T-helper 1 cell treated with Interleukin-12 subunit alpha and Interleukin-12 subunit beta and Interleukin-4 antibody, amounts not matched to agents 30 μg/mL and 1 μg/mL, for 36 hours (primary cell): ENCODE data around the gene CA11.
"Not testable (repeated sequence)": the region's sequence is repeated elsewhere in the genome, so short reads cannot be mapped to it uniquely, and the experiment has no call there.

Experiments
- H3K27ac Mint-ChIP-seq: one replicate; pipeline ENCODE4 v1.8.0; 2021; ENCODE audit warnings: mild to moderate bottlenecking, mixed read lengths
- H3K27me3 Mint-ChIP-seq: one replicate; pipeline ENCODE4 v1.8.0; 2021; ENCODE audit warnings: low read depth, mixed read lengths
- H3K36me3 Mint-ChIP-seq: one replicate; pipeline ENCODE4 v1.8.0; 2021; ENCODE audit warnings: low read depth, mixed read lengths
- H3K4me1 Mint-ChIP-seq: one replicate; pipeline ENCODE4 v1.8.0; 2021; ENCODE audit warnings: low read depth, mixed read lengths
- H3K4me3 Mint-ChIP-seq: one replicate; pipeline ENCODE4 v1.8.0; 2021; ENCODE audit warnings: mild to moderate bottlenecking, moderate library complexity, mixed read lengths
- H3K9me3 Mint-ChIP-seq: one replicate; pipeline ENCODE4 v1.8.0; 2021; ENCODE audit warnings: mixed read lengths

CA11 gene

DNA sequence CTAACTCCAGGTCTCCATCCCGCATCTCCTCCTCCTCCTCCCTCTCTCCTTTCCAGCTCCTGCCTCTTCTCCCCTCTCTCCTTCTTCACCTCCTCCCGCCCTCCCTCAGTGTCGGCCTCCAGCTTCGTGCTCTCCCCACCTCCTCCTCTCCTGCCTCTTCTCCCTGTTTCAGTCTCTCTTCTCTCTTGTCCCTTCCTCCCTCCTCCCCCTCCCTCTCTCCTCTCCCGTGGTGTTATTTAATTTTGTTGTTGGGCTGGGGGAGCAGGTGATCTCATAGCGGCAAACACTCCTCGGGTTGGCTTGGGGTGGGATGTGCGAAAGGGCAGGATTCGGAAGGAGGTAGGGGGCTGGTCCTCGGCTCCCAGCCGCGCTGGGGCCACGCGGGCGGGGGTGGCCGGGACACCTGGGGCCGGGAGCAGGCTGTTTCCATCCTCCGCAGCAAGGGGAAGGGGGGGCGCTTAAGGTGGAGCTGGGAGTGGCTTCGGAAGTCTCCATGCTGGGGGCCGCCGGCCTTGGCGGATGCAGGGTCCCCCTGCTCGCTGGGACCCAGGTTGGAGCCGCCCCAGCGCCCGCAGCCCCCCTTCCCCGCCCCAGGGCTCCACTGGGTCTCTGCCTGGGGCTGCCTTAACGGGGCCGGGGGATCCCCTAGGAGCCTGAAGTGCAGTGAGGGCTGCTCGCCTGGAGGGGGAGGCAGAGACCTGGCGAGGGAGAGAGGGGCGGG lies at the start of gene CA11:
CA11 (minus strand) TSS at position 187 of the 721 bp plus-strand sequence. CDS start 555 bp downstream, outside the sequence.
- Mint-ChIP-seq H3K4me3 (peak within 1 kb of the TSS; percentile 80), H3K4me1 (peaks cover 27% of the 10 kb centered on the region), H3K36me3 (no peaks in the 10 kb centered on the region), H3K9me3 (no peaks in the 10 kb centered on the region), H3K27me3 (peaks cover 3% of the 10 kb centered on the region), H3K27ac (peak within 1 kb of the TSS; percentile 85)

DNA sequence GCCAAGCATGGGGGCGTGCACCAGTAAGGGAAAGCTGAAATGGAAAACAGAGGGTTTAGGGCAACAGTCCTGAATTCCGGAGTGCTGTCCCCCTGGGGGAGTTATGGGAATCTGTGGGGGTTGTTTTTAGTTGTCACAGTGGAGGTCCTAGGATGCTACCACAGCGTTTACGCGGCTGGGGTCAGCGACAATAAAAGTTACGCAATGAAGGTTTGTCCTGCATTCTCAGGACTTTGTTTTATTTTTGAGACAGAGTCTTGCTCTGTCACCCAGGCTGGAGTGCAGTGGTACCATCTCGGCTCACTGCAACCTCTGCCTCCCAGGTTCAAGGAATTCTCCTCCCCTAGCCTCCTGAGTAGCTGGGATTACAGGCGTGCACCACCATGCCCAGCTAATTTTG lies 47.6 kb upstream of the CA11 start:
- not testable (repeated sequence) for H3K9me3 Mint-ChIP-seq, H3K4me3 Mint-ChIP-seq, H3K36me3 Mint-ChIP-seq, H3K27ac Mint-ChIP-seq, H3K4me1 Mint-ChIP-seq
- peaks cover 17% of the 10 kb centered on the region for H3K27me3 Mint-ChIP-seq

DNA sequence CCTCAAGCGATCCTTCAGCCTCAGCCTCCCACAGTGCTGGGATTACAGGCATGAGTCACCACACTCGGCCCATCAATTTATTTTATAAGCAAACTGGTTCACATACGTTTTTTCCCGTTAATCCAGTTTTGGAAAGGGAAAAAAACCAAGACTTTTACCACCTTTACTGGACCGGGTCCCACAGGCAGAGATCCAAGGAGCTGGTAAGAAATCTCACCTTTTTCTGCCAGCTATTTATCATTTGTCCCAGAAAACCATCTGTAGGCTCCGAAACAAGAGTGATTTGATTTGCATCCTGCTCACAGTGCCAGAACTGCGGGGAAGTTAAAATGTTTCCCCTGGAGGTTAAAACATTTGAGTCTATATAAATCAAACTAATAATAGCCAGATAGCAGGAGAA lies 43.5 kb upstream of the CA11 start:
- no peak overlapping the region for H3K27ac Mint-ChIP-seq
- H3K27me3 Mint-ChIP-seq = no peaks in the 10 kb centered on the region
- H3K9me3 Mint-ChIP-seq = no peaks in the 10 kb centered on the region
- no peaks in the 10 kb centered on the region for H3K4me1 Mint-ChIP-seq
- no peaks in the 10 kb centered on the region for H3K36me3 Mint-ChIP-seq
- no peak overlapping the region for H3K4me3 Mint-ChIP-seq

DNA sequence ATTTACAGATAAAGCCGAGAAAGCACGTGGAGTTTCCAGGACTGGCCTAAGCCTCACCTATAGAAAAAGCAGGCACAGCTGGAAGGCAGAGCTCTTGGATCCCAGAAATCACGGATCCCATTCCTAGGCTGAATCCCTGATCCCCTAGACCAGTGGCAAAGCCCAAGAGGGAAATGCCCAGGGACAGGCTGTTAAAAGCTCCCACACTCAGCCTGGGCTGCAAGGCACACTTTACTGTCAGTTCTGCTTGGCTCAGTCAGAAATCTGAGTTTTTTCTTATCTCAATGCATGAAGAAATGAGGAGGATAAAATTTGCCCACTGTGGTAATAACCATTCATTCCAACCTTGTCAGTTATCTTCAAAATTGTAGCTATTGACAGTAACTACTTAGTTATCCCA lies 41.8 kb upstream of the CA11 start:
- no peak overlapping the region for H3K27ac Mint-ChIP-seq

DNA sequence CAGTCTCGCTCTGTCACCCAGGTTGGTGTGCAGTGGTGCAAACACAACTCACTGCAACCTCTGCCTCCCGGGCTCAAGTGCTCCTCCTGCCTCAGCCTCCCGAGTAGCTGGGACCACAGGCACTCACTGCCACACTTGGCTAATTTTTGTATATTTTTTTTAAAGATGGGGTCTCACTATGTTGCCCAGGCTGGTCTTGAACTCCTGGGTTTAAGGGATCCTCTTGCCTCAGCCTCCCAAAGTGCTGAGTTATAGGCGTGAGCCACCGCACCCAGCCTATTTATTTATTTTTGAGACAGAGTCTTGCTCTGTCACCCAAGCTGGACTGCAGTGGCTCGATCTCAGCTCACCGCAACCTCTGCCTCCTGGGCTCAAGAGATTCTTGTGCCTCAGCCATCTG lies 40.6 kb upstream of the CA11 start:
- H3K27me3 Mint-ChIP-seq, H3K9me3 Mint-ChIP-seq, H3K4me1 Mint-ChIP-seq, H3K36me3 Mint-ChIP-seq, H3K27ac Mint-ChIP-seq, H3K4me3 Mint-ChIP-seq: not testable (repeated sequence)

More for the DNA sequence above, 41.8 kb upstream of the CA11 start:
- Mint-ChIP-seq H3K27me3 (no peaks in the 10 kb centered on the region), H3K4me1 (no peaks in the 10 kb centered on the region), H3K9me3 (no peaks in the 10 kb centered on the region), H3K4me3 (no peak overlapping the region), H3K36me3 (no peaks in the 10 kb centered on the region)

DNA sequence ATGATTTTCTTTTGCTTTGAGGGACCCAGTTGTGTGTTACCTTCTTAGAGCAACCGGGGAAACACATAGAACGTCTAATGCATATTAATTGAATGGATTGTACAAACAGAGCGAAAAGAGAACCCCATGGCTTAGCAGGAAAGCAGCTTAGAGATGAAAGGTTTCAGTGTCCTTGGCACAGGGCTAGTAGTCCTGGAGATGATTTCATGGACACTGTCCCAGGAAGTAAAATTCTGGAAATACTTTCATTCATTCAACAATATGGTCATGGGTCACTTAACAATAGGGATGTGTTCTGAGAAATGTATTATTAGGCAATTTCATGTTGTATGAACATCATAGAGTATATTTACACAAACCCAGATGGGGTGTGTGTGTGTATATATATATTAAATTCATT lies 40.1 kb upstream of the CA11 start:
- Mint-ChIP-seq H3K36me3 (no peaks in the 10 kb centered on the region), H3K27me3 (no peaks in the 10 kb centered on the region), H3K4me3 (no peak overlapping the region), H3K4me1 (no peaks in the 10 kb centered on the region), H3K27ac (no peak overlapping the region), H3K9me3 (no peaks in the 10 kb centered on the region)

DNA sequence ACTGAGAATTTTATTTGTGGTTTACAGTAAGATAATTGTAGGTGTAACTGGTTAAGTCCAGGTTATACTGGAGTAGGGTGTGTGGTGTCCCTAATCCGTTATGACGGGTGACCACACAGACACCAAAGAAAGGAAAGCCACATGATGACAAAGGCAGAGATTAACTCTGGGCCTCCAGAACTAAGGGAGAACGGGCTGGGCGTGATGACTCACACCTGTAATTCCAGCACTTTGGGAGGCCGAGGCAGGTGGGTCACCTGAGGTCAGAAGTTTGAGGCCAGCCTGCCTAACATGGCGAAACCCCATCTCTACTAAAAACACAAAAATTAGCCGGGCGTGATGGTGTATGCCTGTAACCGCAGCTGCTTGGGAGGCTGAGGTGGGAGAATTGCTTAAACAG lies 39.6 kb upstream of the CA11 start:
- Mint-ChIP-seq H3K27ac (no peak overlapping the region), H3K4me3 (no peak overlapping the region), H3K9me3 (no peaks in the 10 kb centered on the region), H3K36me3 (no peaks in the 10 kb centered on the region), H3K4me1 (no peaks in the 10 kb centered on the region), H3K27me3 (no peaks in the 10 kb centered on the region)

DNA sequence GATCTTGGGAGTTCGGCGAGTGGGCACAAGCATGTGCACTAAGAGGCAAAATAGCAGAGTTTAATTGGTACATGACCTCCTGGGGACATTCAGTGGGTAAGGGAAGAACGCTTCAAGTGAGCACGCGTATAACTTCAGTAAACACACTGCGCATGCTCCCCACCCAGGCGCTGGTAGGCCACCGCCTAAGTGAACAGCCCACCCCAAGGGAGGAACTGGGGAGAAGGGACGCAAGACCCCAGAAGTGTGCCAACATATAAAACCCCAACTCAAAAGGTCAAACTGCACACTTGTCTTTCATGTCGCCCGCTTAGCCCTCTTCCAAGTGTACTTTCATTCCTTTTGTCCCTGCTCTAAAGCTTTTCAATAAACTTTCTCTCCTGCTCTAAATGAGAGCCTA lies 37.4 kb upstream of the CA11 start:
- Mint-ChIP-seq H3K36me3 (no peaks in the 10 kb centered on the region), H3K9me3 (no peaks in the 10 kb centered on the region), H3K4me1 (no peaks in the 10 kb centered on the region), H3K27ac (no peak overlapping the region), H3K27me3 (no peaks in the 10 kb centered on the region), H3K4me3 (no peak overlapping the region)

DNA sequence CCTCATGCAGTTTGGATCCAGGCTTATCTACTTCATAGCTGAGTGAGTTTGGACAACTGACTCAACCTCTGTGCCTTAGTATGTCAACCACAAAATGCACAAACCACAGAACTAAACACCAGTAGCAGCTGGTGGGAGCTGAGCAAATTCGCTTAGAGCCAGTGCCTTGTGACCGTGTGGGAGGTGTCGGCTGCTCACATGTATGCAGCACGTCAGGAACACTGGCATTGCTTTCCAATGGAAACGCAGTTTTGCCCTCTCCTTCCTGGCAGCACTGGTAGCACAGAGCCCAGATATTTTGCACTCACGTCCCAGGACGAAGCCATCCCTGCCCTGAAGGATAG lies 35.1 kb upstream of the CA11 start:
- no peak overlapping the region for H3K4me3 Mint-ChIP-seq
- H3K27ac Mint-ChIP-seq = no peak overlapping the region
- H3K9me3 Mint-ChIP-seq = no peaks in the 10 kb centered on the region
- H3K27me3 Mint-ChIP-seq = no peaks in the 10 kb centered on the region
- no peaks in the 10 kb centered on the region for H3K36me3 Mint-ChIP-seq
- no peaks in the 10 kb centered on the region for H3K4me1 Mint-ChIP-seq

DNA sequence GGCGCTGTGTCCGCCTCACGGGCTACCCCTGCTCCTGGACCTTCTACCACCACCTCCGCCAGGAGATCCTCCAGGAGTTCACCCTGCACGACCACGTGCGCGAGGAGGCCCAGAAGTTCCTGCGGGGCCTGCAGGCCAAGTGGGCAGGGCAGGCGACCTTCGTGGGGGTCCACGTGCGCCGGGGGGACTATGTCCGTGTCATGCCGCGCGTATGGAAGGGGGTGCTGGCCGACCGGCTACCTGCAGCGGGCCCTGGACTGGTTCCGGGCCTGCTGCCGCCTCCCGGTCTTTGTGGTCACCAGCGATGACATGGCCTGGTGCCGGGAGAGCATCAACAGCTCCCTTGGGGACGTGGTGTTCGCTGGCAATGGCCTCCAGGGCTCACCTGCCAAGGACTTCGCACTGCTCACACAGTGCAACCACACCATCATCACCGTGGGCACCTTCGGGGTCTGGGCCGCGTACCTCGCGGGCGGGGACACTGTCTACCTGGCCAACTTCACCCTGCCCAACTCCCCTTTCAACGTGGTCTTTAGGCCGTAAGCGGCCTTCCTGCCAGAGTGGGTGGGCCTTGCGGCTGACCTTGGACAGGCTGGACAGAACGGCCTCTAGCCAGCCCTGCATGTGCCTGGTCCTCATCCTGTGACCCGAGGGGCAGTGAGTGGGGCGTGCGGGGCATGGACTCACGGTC lies 34.6 kb upstream of the CA11 start:
- no peaks in the 10 kb centered on the region for H3K27me3 Mint-ChIP-seq
- H3K4me3 Mint-ChIP-seq = no peak overlapping the region
- no peaks in the 10 kb centered on the region for H3K36me3 Mint-ChIP-seq
- H3K4me1 Mint-ChIP-seq = no peaks in the 10 kb centered on the region
- no peak overlapping the region for H3K27ac Mint-ChIP-seq
- H3K9me3 Mint-ChIP-seq = no peaks in the 10 kb centered on the region

DNA sequence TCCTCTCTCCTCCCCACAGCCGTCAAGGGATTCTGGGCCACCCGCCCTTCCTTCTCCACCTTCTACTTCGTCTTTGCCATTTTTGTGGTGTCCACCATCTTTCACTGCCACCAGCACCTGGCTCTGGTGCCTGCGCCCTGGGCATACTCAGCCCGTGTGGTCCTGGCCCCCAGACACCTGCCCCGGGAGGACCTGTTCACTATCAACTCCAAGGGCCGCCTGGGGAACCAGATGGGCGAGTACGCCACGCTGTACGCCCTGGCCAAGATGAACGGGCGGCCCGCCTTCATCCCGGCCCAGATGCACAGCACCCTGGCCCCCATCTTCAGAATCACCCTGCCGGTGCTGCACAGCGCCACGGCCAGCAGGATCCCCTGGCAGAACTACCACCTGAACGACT lies 34.0 kb upstream of the CA11 start:
- H3K9me3 Mint-ChIP-seq, H3K36me3 Mint-ChIP-seq, H3K4me1 Mint-ChIP-seq, H3K27me3 Mint-ChIP-seq, H3K4me3 Mint-ChIP-seq, H3K27ac Mint-ChIP-seq: not testable (repeated sequence)

DNA sequence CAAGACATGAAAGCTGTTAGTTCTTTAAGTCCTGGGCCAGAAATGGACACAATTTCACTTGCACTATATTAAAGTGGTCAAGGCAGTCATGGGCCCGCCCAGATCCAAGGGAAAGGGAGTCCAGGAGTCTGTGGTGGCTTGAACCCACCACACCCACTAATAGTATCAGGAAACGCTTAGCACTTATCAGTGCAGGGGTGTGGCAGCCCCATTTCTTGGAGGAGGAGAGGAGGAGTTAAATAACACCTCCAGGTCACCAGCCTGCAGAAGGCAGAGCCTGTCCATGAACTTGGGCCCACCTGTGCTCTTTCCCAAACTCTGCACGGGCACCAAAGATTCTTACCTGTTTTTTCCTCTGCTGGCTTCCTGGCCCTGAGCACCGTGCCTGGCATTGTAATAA lies 32.2 kb upstream of the CA11 start:
- peaks cover 7% of the 10 kb centered on the region for H3K4me1 Mint-ChIP-seq
- no peaks in the 10 kb centered on the region for H3K27me3 Mint-ChIP-seq
- H3K27ac Mint-ChIP-seq = no peak overlapping the region
- H3K4me3 Mint-ChIP-seq = no peak overlapping the region
- H3K36me3 Mint-ChIP-seq = no peaks in the 10 kb centered on the region
- H3K9me3 Mint-ChIP-seq = no peaks in the 10 kb centered on the region

DNA sequence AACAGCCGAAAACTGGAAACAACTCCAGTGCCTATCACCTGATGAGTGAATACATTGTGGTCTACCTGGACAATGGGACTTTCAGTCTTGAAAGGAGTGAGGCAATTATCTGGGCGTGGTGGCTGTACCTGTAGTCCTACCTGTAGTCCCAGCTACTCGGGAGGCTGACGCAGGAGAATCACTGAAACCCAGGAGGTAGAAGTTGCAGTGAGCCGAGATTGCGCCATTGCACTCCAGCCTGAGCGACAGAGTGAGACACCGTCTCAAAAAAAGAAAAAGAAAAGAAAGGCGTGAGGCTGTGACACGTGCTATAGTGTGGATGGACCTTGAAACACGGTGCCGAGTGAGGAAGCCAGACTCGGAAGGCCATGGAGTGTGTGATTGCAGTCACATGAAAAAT lies 30.9 kb upstream of the CA11 start:
- H3K4me3 Mint-ChIP-seq = no peak overlapping the region
- no peaks in the 10 kb centered on the region for H3K27me3 Mint-ChIP-seq
- H3K27ac Mint-ChIP-seq = no peak overlapping the region
- peaks cover 7% of the 10 kb centered on the region for H3K4me1 Mint-ChIP-seq
- no peaks in the 10 kb centered on the region for H3K36me3 Mint-ChIP-seq
- H3K9me3 Mint-ChIP-seq = no peaks in the 10 kb centered on the region

DNA sequence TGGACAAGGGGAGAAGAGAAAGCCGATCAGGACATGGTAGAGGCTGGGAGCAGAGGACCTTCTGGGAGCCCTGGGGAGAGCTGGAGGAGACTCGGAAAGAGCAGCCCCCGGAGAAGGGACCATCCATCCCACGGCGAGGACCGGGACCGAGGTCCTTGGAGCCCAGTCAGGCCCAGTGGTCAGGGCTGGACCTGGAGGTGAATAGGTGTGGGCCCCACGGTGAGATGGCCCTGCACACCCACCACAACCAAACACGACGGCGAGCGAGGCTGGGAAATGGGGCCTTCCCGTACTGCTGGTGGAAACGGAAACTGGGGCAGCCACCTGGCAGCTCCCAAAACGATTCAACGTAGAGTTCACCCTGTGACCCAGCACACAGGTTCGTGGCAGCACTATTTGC lies 30.5 kb upstream of the CA11 start:
- Mint-ChIP-seq H3K36me3 (no peaks in the 10 kb centered on the region), H3K27me3 (no peaks in the 10 kb centered on the region), H3K9me3 (no peaks in the 10 kb centered on the region), H3K27ac (no peak overlapping the region), H3K4me3 (no peak overlapping the region), H3K4me1 (peaks cover 7% of the 10 kb centered on the region)

DNA sequence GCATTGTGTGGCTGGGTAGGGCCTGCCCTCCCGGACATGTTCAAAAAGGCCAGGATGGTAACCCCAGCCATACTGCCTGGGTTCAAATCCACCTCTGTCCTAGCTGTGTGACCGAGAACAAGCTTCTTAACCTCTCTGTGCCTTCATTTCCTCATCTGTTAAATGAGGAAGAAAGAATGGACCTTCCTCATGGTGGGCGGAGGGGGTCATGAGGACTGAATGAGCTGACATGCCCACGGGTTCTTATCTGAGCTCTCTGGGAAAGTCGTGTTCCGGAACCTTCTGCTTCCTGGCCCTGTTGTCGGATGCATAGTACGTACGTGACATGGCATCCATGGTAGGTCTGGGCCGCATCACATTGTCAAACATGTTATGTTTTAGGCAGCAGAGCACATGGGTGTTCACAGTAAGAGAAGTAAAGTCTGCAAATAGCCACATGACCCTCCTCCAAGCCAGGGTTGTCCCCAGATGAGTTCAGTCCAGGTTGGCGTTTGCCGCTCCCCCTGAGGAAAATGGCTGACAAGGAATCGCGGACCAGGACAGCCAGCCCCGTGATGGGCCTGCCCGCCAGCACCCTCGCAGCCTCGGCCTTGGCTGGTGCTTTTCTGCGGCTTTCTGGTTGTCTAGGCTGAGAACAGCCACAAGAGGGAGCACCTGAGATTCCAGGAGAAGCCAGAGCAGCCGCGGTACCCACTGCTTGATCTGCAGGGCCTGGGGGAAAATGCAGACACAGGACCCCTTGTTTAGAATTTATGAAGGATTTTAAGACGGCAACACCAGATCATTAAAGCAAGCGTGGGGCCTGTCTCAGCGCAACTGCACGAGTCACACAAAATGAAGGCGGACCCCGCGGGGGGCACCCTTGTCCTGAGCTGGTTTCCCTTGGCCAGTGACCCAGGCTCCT lies 29.2 kb upstream of the CA11 start:
- Mint-ChIP-seq H3K4me1 (peaks cover 7% of the 10 kb centered on the region), H3K36me3 (no peaks in the 10 kb centered on the region), H3K27ac (no peak overlapping the region), H3K9me3 (no peaks in the 10 kb centered on the region), H3K27me3 (no peaks in the 10 kb centered on the region), H3K4me3 (no peak overlapping the region)
